Natural killer cell (primary cell): Measurements from ENCODE around the gene COQ8A. TPM values are rescaled to one million over a fixed set of nuclear protein-coding genes. Genes with fewer than 3 reads are reported as not detected.
A peak's percentile ranks its signal among the peaks of the same experiment; 100 is the strongest.

Experiments used
- ATAC-seq, 3 donors: fragments of 150-1000 bp in 2 of 3; fragments of 200-7000 bp in 1 of 3; cut with Tn5 transposase; 1 replicate in 1 of 3; 2 replicates in 2 of 3; pipeline ENCODE4 v1.10.0; 2021; ENCODE audit warnings: mild to moderate bottlenecking in 2 of 3, moderate library complexity in 2 of 3
- DNase-seq, 2 donors: peaks; one replicate each; pipeline versions ENCODE4 v3.0.0 to v3.0.0-alpha.2; 2013 to 2021; ENCODE audit warnings: mixed read lengths in 1 of 2
- H3K27ac ChIP-seq: one replicate; pipeline ENCODE4 v1.5.1; 2013; ENCODE audit warnings: mild to moderate bottlenecking, low read length
- H3K27me3 ChIP-seq: one replicate; pipeline ENCODE4 v1.6.1; 2013; ENCODE audit warnings: low read length; ENCODE audit not compliant: control insufficient read depth, insufficient read depth
- H3K36me3 ChIP-seq: one replicate; pipeline ENCODE4 v1.6.1; 2013; ENCODE audit warnings: low read length; ENCODE audit not compliant: control insufficient read depth, insufficient read depth
- H3K4me1 ChIP-seq: one replicate; pipeline ENCODE4 v1.6.1; 2013; ENCODE audit warnings: low read length; ENCODE audit not compliant: control insufficient read depth, insufficient read depth
- H3K4me3 ChIP-seq: one replicate; pipeline ENCODE4 v1.5.1; 2013; ENCODE audit warnings: low read length
- H3K9me3 ChIP-seq: one replicate; pipeline ENCODE4 v1.6.1; 2013; ENCODE audit warnings: low read length; ENCODE audit not compliant: control insufficient read depth, insufficient read depth
- H3K27ac Mint-ChIP-seq, 2 donors: one replicate each; pipeline ENCODE4 v1.8.0; 2022; ENCODE audit warnings: mild to moderate bottlenecking in 2 of 2, mixed read lengths in 2 of 2, moderate library complexity in 1 of 2
- H3K27me3 Mint-ChIP-seq, 2 donors: one replicate each; pipeline ENCODE4 v1.8.0; 2022; ENCODE audit warnings: low read depth in 2 of 2, mixed read lengths in 2 of 2
- H3K36me3 Mint-ChIP-seq: one replicate; pipeline ENCODE4 v1.8.0; 2022; ENCODE audit warnings: mixed read lengths
- H3K4me1 Mint-ChIP-seq, 2 donors: one replicate each; pipeline ENCODE4 v1.8.0; 2022; ENCODE audit warnings: mixed read lengths in 2 of 2
- H3K4me3 Mint-ChIP-seq: one replicate; pipeline ENCODE4 v1.8.0; 2022; ENCODE audit warnings: mild to moderate bottlenecking, moderate library complexity, mixed read lengths
- H3K9me3 Mint-ChIP-seq, 2 donors: one replicate each; pipeline ENCODE4 v1.8.0; 2022; ENCODE audit warnings: mixed read lengths in 2 of 2
- WGBS: methylation state at CpG from one replicate; pipeline ENCODE4 v1.1.7; 2013; ENCODE audit warnings: missing lambda C conversion rate; ENCODE audit not compliant: insufficient coverage; 5-methylcytosine and 5-hydroxymethylcytosine counted together
- intact Hi-C: fragments of 100-400 bp; cut with micrococcal nuclease; formaldehyde crosslinking; loops from one replicate; pipeline ENCODE4 v1.14.2; 2022
- total RNA-seq, 4 donors: library from RNA; stranded (reverse); fragments of 120-200 nt in 1 of 4; gene quantifications; one replicate each; pipeline versions ENCODE4 v1.2.3 to v1.2.4, GENCODE V29; 2013 to 2022
- TF ChIP-seq, protein P1 (sequence below): fragments of 200-600 bp; IDR thresholded peaks from one replicate; pipeline ENCODE4 v1.8.0; 2022; ENCODE audit warnings: antibody characterized with exemption

COQ8A gene
- total RNA-seq, 3 donors from 2014 or later (not counting 1 experiment from before 2014, with no cell fraction given) = 42.9 to 59.7 (median 56.2) TPM

DNA sequence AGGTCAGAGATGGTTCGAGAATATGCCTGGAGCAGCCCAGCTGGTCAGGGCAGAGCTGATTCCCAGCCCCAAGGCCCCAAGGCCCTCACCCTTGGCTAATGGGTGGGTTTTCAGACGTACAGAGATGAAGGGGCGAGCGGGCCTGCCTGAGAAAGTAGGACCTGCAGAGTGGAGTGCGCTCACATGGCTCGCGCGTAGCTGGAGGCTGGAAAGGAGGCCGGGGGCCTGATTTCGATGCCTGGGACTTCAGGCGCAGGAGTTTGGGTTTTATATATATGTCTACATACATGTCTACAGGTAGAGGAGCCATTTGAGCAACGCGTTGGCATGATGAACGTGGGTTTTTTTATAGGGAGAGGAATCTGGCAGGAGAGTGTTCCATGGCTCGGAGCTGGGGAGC, 8.9 kb downstream of the COQ8A start:
- Histone ChIP-seq H3K27me3 (no peaks in the 10 kb centered on the region), H3K4me3 (no peak overlapping the region), H3K9me3 (peaks cover 4% of the 10 kb centered on the region), H3K4me1 (no peaks in the 10 kb centered on the region), H3K36me3 (no peaks in the 10 kb centered on the region), H3K27ac (no peak overlapping the region)
- DNase-seq = no peak
- Mint-ChIP-seq H3K4me1 (peaks cover 33 to 63% of the 10 kb centered on the region in 2 donors), H3K27ac (no peak overlapping the region), H3K9me3 (no peaks in the 10 kb centered on the region), H3K4me3 (no peak overlapping the region), H3K36me3 (no peaks in the 10 kb centered on the region), H3K27me3 (no peaks in the 10 kb centered on the region)
- intact Hi-C loops = no loop called here
- WGBS = 93% methylated on average over 15 of the region's 15 CpGs
- TF ChIP-seq, protein P1, sequence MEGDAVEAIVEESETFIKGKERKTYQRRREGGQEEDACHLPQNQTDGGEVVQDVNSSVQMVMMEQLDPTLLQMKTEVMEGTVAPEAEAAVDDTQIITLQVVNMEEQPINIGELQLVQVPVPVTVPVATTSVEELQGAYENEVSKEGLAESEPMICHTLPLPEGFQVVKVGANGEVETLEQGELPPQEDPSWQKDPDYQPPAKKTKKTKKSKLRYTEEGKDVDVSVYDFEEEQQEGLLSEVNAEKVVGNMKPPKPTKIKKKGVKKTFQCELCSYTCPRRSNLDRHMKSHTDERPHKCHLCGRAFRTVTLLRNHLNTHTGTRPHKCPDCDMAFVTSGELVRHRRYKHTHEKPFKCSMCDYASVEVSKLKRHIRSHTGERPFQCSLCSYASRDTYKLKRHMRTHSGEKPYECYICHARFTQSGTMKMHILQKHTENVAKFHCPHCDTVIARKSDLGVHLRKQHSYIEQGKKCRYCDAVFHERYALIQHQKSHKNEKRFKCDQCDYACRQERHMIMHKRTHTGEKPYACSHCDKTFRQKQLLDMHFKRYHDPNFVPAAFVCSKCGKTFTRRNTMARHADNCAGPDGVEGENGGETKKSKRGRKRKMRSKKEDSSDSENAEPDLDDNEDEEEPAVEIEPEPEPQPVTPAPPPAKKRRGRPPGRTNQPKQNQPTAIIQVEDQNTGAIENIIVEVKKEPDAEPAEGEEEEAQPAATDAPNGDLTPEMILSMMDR = no peak
- no peak for ATAC-seq

DNA sequence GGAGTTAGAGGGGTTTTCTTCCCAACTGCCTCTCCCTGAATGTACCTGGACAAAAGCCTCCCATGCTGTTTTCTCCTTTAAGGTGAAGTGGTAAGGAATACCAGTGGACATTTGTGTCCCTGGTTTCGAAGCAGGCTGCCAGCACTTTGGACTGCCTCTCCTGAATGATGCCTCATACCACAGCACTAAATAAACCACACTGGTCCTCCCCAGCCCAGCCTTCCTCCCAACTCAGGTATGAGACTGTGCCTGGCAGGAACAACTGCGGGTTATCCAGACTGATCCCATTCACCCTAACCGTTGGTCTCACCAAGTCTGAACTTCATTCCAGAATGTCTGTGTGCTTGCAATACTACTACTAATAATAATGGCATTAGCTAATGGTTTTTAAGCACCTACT, 9.3 kb downstream of the COQ8A start:
- Mint-ChIP-seq H3K27ac (no peak overlapping the region), H3K27me3 (no peaks in the 10 kb centered on the region), H3K36me3 (no peaks in the 10 kb centered on the region), H3K4me1 (peaks cover 33 to 60% of the 10 kb centered on the region in 2 donors), H3K4me3 (no peak overlapping the region), H3K9me3 (no peaks in the 10 kb centered on the region)
- Histone ChIP-seq H3K27ac (no peak overlapping the region), H3K36me3 (no peaks in the 10 kb centered on the region), H3K9me3 (peaks cover 4% of the 10 kb centered on the region), H3K4me1 (no peaks in the 10 kb centered on the region), H3K27me3 (no peaks in the 10 kb centered on the region), H3K4me3 (no peak overlapping the region)
- no peak for DNase-seq
- TF ChIP-seq, protein P1 = no peak
- intact Hi-C loops = no loop called here
- WGBS = 97% methylated on average over 3 of the region's 3 CpGs
- ATAC-seq = no peak

GRCh38 chr1:226950316-226950715, 10.2 kb downstream of the COQ8A start:
- H3K36me3 Mint-ChIP-seq = no peaks in the 10 kb centered on the region
- peaks cover 35 to 61% of the 10 kb centered on the region in 2 donors for H3K4me1 Mint-ChIP-seq
- H3K27me3 Mint-ChIP-seq = no peaks in the 10 kb centered on the region
- Histone ChIP-seq H3K27ac (no peak overlapping the region), H3K27me3 (no peaks in the 10 kb centered on the region), H3K4me1 (no peaks in the 10 kb centered on the region), H3K9me3 (peaks cover 4% of the 10 kb centered on the region), H3K4me3 (no peak overlapping the region), H3K36me3 (no peaks in the 10 kb centered on the region)
- DNase-seq (no peak), ATAC-seq (no peak)
- peak overlapping the region in 1 of 2 donors; percentile 51 for H3K27ac Mint-ChIP-seq
- WGBS = no CpG with 5 or more reads among the region's 1 CpG
- H3K4me3 Mint-ChIP-seq = no peak overlapping the region
- no peaks in the 10 kb centered on the region for H3K9me3 Mint-ChIP-seq
- TF ChIP-seq, protein P1 = no peak
- intact Hi-C loops = no loop called here

- Histone ChIP-seq H3K36me3 (no peaks in the 10 kb centered on the region), H3K4me3 (no peak overlapping the region), H3K4me1 (no peaks in the 10 kb centered on the region), H3K27ac (no peak overlapping the region), H3K27me3 (no peaks in the 10 kb centered on the region), H3K9me3 (peaks cover 4% of the 10 kb centered on the region)
- H3K9me3 Mint-ChIP-seq = peaks cover 0 to under 1% of the 10 kb centered on the region in 2 donors
- DNase-seq (no peak), ATAC-seq (no peak)
- peak overlapping the region in 1 of 2 donors; percentile 62 for H3K27ac Mint-ChIP-seq
- intact Hi-C loops = no loop called here
- H3K4me1 Mint-ChIP-seq = peaks cover 35 to 61% of the 10 kb centered on the region in 2 donors
- no peaks in the 10 kb centered on the region for H3K27me3 Mint-ChIP-seq
- H3K36me3 Mint-ChIP-seq = no peaks in the 10 kb centered on the region
- no peak overlapping the region for H3K4me3 Mint-ChIP-seq
- TF ChIP-seq, protein P1 = no peak
- WGBS = 57% methylated on average over 6 of the region's 6 CpGs
Observed at GRCh38 chr1:226950871-226951270, 10.8 kb downstream of the COQ8A start.
